Measurements from ENCODE around the gene ELMO1. TPM values are rescaled to one million over a fixed set of nuclear protein-coding genes. Genes with fewer than 3 reads are reported as not detected.
"Not testable (repeated sequence)": the region's sequence is repeated elsewhere in the genome, so short reads cannot be mapped to it uniquely, and the experiment has no call there.

ELMO1 gene
- total RNA-seq, 1 donor from 2014 or later, result 59.9 TPM

DNA sequence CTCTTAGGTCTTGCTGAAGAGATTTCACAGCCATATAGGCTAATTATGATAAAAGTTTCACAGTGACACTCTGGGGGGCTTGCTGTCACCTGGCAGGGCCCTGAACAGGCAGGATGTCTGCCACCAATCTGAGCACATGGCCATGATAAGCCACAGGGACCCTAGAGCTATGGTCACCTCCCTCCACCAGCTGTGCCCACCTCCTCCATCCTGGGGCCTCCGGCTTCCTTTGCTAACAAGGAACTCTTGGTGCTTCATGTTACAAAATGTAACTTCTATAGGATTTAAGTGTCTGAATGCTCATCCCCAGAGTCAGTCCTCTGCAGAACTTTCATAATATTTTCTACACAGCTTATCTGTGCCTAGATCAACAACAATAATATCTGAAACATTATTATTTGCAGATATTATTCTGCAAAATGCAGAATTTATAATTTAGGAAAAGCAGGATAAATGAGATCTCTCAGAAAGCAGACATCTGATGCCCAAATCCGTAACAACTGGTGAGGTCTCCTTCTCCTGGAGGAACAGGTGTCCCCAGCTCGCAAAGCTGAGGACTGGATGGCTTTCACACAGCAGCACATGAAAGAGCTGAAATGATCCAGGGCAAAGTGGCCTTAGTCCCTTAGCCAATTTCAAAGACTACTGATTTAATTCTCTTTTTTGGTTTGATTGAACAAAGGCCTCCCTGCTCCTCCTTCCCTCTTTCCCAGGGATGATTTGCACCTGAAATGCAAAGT, 437.3 kb downstream of the ELMO1 start:
- peak; percentile 32 for DNase-seq

DNA sequence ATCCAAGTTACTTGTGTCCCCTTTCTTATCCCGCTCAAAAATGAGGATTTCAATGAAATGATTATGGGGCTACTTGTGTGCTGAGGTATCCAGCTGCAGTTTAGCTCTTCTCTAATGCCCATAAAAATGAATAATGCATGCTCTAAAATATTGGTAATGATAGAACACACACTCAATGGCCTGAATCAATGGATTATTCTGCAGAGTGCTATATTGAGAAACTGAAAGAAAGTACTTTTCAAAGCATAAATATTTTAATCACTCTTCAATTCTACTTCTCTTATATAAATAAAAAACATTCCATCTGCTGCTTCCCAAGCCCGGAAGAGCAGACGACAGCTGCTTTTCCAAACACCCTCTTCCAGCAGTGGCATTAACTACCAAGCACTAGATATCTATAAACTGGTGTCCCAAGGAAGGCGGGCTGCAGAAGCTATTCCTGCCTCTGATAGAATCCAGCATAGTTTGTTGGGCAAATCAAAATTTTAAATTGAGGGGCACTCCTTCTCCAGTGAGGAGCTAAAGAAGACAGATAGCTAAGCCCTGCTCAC, 439.5 kb downstream of the ELMO1 start:
- DNase-seq, result peak; percentile 74

GRCh38 chr7:37007691-37008090, 441.0 kb downstream of the ELMO1 start:
- DNase-seq, result peak; percentile 37

DNA sequence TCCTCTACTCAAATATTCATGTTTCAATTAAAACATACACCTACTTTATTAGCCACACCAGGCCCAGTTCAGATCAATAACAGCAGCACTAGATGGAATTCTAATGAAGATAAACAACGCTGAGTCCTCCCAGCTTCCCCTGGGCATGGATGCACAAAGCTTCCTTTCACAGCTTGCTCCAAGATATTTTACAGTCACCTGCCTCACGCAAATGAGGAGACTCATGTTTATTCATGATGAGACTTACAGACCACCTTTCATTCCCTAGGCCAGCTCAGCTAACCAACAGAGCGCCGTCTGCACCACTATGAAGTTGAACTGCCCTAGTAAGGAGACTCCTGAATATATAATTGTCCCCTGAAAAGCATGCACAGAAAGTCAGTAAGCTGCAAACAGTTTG, 441.4 kb downstream of the ELMO1 start:
- no peak for DNase-seq

DNA sequence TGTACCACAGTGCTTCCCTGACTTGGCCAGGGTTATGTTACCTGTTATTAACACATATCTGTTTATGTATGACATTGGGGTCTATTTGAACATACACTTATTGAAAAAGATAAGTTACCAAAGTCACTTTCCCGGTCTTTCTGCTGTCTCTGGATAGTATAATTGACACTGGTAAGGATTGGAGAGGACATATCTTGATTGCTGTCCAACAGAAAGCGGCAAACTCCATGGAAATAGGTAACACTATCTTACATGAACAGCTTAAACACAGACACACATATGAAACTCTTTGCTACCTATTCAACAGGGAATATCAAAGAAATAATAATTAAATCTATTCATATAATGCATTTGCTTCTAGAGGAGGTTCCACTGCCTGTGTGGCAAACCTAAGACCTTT, 441.9 kb downstream of the ELMO1 start:
- DNase-seq, result no peak

DNA sequence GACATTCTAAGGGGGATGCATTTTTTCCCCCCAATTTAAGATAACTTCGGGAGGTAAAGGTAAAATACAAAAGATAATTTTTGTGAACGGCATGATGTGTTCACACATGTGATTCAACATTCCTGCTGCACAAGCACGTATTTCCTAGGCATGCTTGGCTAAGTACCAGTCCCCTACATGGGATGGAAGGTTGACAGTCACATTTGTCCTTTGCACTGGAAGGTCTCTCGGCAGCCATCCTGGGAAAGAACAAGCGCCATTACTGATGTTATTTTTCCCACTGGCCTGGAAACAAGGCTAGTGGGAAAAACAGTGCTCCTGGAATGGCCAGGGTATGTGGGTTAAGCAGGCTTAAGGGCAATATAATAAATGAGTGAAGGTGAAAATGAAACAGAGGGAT, 448.2 kb downstream of the ELMO1 start:
- no peak for DNase-seq

DNA sequence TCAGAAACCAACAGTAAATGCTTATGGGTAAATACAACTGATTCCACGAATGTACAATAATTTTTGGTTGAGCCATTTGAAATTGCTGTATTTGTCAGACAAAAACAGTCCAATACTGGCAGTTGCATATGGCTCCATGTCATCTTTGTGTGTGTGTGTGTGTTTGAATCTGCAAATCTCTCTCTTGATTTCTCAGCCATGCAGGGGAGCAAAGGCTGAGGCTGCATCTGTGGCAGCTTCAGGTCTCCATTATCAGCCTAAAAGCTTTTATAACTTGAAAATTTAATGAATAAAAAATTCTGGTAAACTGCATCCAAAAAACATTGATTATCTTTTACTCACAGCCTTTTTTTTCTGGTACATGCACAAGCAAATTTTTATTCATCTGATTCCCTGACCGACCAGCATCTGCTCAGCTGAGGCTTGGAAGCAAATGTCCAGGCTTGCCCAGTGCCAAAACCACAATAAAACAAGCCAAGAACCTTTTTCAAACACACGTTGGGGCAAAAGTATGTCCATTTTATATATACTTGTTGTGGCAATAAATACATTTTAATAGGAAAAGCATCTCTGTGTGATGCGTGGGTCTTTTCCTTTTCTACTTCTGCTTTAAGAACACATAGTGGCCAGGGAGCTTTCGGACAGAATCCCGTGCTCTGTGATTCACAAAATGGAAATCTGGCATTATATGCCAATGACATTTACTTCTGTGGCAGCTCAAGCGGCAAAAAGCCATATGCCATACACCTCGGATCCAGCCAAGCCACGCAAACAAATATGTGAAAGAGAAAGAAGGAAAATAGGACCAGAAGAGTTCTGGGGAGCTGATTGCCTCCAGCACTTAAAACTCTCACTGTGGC, 448.8 kb downstream of the ELMO1 start:
- no peak for DNase-seq

DNA sequence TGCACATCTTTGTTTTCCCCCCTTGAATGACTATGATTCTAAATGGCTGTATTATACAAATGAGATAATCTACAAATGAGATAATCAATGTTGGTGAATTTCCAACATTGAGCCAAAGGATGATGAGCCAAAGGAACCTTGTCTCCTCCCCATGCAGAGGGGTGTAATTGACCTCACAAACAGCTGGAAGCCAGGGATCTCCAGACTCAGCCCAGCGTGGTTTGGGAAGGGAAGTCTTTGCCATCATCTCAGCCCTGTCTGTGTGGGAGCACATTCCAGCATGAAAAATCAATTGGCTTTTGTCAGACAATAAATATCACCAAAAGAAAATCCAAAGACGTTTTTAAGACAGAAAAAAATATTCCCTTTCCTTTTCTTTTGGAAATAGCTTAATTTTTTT, 452.9 kb downstream of the ELMO1 start:
- DNase-seq, result no peak

DNA sequence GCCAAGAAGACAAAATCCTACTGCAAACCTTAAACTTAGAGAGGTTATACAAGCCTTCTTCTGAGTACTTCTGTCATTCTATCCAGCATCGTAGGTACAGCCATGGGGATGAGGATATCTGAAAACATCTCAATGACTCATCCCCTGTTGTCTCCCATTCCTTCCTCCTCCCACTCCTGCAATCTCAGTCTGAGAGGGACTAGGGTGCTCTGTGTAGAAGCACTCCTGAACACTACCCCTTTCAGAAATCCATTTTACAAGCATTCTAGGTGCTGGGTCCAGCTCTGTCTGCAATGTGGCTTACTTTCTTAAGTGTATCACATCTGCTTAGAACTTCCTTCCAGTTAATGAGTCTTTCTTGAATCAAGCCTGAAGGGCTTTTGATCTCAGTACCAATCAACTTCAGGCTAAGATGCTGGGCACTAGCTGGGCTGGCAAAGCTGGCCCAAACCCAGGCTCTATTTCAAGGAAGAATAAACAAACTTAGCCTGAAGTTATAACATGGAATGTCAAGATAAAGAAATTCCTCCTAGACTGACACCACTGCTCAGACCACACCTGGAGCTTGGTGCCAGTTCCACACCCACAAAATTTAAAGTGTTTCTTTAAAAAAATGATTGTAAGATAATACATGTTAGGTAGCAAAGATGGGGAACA, 454.1 kb downstream of the ELMO1 start:
- DNase-seq, result no peak

- DNase-seq, result peak; percentile 62
These were observed 461.5 kb downstream of the ELMO1 start for GRCh38 chr7:36986948-36987724.

DNA sequence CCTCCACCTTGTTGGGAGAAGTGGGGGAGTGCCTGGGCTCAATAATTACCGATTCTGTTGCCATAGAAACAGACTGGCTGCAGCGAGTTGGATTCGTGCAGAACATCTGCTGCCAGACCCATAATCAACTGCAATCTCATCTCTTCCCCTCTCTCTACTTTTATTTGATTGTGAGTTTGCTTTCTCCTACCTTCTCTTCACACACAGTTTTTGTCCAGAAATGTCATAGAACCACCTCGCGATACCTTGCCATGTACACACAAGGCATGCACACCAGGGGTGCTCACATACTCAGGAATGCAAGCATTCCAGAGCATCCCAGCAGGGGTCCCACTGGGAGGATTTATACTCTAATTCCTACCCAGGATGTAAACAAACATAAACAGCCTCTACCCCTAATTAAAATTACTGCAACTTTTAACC, 462.1 kb downstream of the ELMO1 start:
- peak; percentile 40 for DNase-seq

GRCh38 chr7:36985866-36986400, 462.7 kb downstream of the ELMO1 start:
- no peak for DNase-seq

- no peak for DNase-seq
These were observed 463.3 kb downstream of the ELMO1 start for GRCh38 chr7:36985316-36985715.

DNA sequence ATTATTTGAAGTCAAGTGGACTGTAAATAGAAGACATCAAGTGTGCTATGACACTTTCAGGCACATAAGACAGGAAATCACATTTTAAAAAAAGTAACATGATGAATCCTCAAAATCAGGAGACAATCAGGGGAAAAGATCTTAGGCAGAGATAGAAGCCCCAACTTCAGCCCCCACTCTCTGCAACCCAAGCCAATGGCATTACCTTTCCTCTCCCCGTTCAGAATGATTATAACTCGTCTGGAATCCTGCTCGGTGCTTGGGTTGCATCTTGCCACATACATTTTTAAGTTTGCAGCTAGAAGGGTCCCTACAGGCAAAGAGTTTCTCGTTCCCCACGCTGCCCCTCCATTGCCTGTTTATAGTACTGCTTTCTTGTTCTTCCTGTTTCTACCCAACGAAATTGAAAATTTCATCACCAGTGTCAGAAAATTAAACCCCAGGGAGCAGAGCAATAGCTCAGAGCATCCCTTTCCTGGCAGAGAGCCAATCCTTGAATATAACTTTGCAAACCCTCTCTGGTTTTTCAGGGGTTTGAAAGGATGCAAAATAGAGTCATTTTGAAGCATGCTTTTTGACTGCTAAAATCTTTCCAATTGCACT, 463.9 kb downstream of the ELMO1 start:
- peak; percentile 49 for DNase-seq

DNA sequence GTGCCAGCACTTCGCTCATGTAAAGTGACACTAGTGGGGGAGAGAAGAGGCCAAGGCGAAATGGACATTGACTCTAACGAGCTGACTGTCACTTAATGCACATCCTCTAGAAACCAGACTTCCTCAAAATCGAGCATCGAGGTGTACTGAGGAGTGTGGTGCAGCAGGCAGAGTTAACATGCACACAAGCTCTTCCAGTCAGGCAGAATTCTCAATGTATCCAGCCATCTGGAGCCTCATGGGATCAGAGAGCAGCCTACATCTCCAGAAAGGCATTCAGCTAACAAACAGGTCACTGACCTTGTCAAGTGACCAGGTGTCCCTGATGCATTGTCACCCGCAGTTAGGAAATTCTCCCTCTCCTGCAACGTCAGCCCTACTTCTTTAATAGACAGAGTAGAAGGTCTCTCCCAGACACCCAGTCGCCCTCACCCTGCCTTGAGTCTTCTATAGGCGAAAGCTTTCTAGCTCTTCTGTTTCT, 464.6 kb downstream of the ELMO1 start:
- DNase-seq, result no peak

- no peak for DNase-seq
These were observed 465.9 kb downstream of the ELMO1 start for GRCh38 chr7:36982766-36983165.

- DNase-seq, result peak; percentile 67
These were observed 468.8 kb downstream of the ELMO1 start for GRCh38 chr7:36979810-36980248.

DNA sequence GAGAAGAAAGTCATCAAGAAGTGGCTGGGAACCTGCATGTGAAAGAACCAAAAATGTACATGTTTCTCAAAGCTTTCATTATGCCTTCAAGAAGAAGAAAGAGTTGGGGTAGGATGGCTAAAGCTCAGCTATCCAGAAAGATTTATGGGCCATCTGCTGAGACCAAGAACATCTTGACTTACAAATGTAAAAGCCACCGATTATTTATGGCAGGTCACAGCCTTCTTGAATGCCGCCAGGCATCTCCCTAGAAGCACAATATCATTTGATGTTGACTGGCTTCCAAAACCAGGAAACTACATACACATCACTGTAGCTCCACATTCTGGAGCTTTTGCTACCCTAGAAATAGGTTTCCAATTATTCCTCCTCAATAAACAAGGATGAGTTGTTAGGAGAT, 470.2 kb downstream of the ELMO1 start:
- no peak for DNase-seq

GRCh38 chr7:36977878-36978277, 470.8 kb downstream of the ELMO1 start:
- no peak for DNase-seq

DNA sequence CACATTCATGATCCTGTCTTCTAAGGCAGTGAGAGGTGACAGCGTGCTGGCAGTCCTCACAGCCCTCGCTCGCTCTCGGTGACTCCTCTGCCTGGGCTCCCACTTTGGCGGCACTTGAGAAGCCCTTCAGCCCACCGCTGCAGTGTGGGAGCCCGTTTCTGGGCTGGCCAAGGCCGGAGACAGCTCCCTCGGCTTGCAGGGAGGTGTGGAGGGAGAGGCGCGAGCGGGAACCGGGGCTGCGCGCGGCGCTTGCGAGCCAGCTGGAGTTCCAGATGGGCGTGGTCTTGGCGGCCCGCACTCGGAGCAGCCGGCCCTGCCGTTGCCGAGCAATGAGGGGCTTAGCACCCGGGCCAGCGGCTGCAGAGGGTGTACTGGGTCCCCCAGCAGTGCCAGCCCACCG, 475.1 kb downstream of the ELMO1 start:
- DNase-seq, result not testable (repeated sequence)

GRCh38 chr7:36972140-36972518, 476.5 kb downstream of the ELMO1 start:
- no peak for DNase-seq

All from tongue (tissue), 2 donors.